Putamen (tissue), 1 donor: ENCODE data around the gene IL17F.

Source experiments
- DNase-seq: peaks from one replicate; pipeline ENCODE4 v3.0.0-alpha.2; 2016; ENCODE audit warnings: low spot score

IL17F gene

DNA sequence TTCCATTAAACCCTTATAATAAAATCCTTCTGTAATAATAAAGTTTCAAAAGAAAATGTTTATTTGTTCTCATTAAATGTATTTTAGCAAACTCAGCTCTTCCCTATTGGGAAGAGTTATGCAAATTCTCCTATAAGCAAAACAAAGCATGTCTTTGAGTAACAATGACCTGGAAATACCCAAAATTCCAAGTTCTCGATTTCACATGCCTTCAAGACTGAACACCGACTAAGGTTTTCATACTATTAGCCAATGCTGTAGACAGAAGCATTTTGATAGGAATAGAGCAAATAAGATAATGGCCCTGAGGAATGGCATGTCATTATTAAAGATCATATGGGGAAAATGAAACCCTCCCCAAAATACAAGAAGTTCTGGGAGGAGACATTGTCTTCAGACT, 54.3 kb downstream of the IL17F start:
- no peak for DNase-seq

DNA sequence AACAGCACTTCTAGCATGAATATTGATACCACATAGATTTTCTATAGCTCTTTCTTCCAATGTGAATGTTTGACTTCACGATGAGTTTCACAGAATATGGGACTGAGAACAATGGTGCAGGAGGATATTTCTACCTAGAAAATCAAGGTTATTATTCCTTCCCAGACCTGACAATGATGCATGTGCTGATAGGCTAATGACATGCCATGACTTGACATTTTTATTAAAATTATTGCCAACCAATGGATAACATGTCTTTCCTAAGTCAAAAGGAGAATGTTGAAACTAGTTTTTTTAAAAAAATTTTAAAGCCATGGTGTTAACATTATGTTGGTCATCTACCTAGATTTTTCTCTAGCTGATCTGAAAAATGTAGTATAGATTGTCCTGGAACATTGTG, 57.2 kb downstream of the IL17F start:
- DNase-seq: no peak
